ENCODE measurements around the gene TRIP6.
A peak's percentile ranks its signal among the peaks of the same experiment; 100 is the strongest.
"Not testable (repeated sequence)": the region's sequence is repeated elsewhere in the genome, so short reads cannot be mapped to it uniquely, and the experiment has no call there.

The TRIP6 gene

DNA sequence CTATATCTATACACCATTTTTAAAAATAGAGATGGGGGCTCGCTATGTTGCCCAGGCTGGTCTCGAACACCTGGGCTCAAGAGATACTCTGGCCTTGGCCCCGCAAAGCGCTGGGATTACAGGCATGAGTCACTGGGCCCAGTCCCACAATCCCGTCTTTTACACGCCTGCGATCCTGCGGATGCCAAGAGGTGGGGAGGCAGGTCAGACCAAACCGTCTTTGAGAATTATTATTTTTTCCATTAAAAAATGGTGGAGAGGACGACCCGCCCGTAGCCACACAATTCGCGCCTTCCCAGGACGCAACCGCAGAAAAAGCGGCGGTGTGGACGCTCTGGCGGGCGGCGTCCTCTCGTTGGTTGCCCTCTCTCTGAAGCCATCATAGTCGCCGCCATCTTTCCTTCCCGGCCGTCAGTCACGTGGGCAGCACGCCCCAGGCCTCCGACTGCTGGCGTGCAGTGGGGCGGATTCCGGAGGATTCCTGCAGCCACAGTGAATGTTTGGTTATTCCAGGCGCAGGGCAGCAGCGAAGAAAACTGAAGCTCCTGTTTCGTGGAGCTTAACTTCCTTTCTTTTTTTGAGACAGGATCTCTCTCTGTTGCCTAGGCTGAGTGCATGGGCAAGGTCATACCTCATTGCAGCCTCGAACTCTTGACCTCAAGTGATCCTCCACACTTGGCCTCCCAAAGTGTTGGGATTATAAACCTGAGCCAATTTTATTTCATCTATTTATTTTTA, 29.9 kb upstream of the TRIP6 start:
- peak; percentile 64 to 93 for DNase-seq

DNA sequence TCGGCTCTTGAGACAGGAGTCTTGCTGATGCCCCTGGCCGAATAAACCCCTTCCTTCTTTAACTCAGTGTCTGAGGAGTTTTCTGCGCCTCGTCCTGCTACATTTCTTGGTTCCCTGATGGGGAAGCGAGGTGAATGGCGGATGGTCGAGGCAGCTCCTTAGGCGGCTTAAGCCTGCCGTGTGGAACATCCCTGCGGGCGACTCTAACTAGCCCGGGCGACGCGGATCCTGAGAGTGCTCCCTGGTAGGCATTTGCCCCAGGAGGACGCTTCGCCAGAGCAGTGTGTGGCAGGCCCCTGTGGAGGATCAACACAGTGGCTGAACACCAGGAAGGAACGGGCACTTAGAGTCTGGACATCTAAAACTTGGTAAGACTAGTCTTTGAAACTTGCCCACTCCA, 27.8 kb upstream of the TRIP6 start:
- no peak for DNase-seq

DNA sequence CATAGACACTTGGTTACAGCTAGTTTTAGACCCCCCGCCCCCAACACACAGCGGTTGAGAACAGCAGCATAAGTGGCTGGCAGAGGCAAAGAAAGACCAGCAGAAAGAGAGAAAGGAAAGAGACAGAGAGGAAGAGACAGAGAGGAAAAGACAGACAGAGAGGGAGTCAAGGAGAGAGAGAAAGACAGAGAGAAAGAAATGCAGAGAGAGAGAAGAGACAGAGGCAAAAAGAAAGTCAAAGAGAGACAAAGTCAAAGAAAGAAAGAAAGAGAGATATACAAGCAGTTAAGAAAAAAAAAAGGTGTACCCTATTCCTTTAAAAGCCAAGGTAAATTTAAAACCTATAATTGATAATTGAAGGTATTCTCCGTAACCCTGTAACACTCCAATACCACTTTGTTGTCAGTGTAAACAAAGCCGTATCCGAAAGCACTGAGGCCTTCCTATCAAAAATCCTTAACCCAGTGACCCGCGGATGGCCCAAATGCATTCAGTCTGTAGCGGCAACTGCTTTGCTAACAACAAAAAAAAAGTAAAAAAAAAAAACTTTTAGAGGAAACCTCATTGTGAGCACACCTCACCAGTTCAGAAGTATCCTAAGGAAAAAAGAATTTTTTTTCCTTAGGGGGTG, 26.6 kb upstream of the TRIP6 start:
- DNase-seq = no peak

DNA sequence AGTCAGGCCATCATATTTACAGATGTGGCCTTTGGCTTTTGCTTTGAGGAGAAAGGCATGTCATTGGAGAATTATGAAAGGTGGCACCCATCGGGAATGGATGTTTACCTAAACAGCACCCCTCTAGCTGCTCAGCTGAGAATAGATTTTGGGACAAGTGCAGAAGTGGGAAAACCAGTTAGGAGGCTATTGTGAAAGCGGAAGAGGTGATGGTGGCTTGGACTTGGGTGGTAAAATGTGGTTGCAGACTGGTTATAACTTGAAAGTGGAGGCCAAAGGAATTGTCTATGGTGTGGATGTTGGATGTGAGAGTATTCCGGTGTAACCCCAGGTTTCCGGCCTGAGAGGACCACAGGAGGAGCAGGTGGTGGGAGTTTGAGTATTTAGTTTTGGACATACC, 19.8 kb upstream of the TRIP6 start:
- DNase-seq = no peak

DNA sequence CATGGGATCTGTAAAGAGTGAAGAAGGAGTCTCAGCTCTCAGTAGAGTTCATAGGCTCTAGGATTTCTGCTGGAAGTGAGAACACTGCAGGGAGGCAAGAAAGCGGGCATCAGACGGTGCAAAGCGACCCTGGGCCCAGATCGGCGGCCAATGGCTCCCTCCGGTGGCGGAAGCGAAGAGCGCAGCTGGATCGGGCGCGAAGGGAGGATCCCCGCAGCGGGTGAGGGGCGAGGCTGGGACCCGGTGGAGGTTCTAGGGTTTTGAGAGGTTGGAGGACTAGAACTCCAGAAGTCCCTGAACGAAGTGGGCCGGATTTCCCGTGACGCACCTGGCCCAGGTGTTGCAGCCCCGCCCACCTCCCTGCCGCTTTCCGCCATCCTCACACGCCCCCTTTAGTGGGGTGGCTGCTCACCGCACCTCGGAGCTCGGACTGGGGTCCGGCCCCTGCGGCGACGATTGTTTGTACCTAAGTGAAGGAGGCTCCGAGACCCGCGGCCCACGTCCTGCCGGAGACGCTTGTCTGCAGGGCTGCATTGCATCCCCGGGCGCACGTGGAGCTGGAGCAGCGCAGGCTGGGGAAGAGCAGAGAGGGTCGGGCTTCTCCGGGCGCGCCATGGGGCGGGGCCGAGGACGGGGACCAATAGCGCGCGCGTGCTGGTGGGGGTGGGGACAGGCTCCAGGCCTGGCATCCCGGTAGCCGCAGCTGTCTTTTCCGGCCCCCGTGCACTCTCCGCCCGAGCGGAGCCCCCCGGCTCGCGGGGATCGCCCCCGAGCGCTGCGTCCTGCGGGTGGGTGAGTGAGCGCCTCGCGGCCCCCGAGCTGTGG, 14.9 kb upstream of the TRIP6 start, which contains the start of gene SLC12A9:
SLC12A9 (plus strand) TSS at position 666 of the 825 bp plus-strand sequence. CDS start 1,485 bp downstream, outside the sequence.
- DNase-seq = peak; percentile 93 to 95

DNA sequence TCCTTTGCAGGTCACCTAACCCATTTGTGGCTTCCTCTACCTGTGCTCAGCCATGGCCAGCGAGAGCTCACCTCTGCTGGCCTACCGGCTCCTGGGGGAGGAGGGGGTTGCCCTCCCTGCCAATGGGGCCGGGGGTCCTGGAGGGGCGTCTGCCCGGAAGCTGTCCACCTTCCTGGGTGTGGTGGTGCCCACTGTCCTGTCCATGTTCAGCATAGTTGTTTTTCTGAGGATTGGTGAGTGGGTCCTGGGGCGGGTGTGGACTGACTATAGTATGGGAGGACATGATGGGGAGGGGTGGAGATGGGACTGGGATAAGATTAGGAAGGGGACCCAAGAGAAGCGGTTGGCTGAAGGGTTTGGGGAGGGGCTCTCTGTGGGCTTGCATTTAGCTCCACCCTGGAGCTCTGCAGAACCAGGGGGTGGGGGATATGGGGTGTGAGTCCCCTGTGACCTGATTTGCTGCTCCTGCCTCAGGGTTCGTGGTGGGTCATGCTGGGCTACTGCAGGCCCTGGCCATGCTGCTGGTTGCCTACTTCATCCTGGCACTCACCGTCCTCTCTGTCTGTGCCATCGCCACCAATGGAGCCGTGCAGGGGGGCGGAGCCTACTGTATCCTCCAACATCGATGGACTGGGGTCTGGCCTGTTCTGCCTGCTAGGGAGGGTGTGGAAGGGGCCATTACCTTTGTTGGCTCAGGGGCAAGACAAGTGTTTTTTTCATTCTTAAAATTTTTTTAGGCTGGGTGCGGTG, 12.9 kb upstream of the TRIP6 start:
- no peak for DNase-seq

DNA sequence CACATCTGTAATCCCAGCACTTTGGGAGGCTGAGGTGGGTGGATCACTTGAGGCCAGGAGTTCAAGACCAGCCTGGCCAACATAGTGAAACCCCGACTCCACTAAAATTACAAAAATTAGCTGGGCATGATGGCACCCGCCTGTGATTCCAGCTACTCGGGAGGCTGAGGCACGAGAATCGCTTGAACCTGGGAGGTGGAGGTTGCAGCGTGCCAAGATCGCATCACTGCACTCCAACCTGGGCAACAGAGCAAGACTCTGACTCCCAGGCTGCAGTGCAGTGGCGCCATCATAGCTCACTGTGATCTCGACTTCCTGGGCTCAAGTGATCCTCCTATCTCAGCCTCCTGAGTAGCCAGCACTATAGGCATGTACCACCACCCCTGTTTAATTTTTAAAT, 12.3 kb upstream of the TRIP6 start:
- not testable (repeated sequence) for DNase-seq

DNA sequence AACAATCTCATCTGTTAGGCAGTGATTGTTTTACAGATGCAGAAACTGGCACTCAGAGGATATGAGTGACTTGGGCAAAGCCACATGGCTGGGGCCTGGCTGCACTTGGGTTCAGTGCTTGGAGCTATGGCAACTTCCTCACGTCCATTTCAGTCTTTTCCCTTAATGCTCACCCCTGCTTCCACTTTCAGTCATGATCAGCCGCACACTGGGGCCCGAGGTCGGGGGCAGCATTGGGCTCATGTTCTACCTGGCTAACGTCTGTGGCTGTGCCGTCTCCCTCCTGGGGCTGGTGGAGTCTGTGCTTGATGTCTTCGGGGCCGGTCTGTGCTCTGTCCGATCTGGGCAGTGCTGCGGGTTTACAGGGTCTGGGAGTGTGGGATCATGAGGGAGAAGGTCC, 11.7 kb upstream of the TRIP6 start:
- no peak for DNase-seq

DNA sequence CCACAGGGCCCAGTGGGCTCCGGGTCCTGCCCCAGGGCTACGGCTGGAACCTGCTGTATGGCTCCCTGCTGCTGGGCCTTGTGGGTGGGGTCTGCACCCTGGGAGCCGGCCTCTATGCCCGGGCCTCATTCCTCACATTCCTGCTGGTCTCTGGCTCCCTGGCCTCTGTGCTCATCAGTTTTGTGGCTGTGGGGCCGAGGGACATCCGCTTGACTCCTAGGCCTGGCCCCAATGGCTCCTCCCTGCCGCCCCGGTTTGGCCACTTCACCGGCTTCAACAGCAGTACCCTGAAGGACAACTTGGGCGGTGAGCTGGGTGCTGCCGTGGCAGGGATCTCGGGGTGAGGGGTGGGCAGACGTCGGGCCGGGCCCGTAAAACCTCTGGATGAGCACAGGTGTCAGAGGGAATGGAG, 10.3 kb upstream of the TRIP6 start:
- DNase-seq = no peak

DNA sequence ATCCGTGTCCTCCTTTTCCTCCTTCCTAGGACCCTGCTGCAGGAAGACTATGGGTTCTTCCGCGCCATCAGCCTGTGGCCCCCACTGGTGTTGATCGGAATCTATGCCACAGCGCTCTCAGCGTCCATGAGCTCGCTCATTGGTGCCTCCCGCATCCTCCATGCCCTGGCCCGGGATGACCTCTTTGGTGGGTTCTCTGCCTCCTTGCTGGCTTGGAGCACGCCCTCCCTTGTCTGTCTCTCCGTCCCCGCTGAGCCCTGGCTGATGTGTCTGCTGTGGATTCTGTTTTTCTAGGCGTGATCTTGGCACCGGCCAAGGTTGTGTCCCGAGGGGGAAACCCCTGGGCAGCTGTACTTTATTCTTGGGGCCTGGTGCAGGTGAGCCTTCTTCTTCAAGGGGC, 7.3 kb upstream of the TRIP6 start:
- DNase-seq = no peak

DNA sequence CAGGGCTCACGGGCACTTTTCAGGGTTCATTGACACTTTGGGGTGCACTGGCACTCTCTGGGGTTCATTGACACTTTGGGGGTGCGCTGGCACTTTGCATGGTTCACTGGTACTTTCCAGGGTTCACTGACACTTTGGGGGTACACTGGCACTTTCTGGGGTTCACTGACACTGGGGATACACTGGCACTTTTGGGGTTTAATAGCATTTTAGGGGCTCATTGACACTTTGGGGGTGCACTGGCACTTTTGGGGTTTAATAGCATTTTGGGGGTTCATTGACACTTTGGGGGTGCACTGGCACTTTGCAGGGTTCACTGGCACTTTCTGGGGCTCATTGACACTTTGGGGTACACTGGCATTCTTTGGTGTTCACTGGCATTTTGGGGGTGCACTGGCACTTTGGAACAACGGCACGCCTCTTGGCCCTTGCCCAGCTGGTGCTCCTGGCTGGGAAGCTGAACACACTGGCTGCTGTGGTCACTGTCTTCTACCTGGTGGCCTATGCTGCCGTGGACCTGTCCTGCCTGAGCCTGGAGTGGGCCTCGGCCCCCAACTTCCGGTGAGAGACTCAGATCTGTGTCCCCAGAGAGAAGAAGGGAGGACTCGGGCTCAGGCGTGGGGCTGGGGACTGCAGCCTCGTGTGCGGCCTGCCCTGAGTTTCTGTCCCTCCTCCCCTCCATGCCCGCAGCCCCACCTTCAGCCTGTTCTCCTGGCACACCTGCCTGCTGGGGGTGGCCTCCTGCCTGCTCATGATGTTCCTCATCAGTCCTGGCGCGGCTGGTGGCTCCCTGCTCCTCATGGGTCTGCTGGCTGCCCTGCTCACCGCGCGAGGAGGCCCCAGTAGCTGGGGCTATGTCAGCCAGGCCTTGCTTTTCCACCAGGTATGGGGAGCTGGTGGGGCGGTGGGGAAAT, 6.2 kb upstream of the TRIP6 start:
- no peak for DNase-seq

DNA sequence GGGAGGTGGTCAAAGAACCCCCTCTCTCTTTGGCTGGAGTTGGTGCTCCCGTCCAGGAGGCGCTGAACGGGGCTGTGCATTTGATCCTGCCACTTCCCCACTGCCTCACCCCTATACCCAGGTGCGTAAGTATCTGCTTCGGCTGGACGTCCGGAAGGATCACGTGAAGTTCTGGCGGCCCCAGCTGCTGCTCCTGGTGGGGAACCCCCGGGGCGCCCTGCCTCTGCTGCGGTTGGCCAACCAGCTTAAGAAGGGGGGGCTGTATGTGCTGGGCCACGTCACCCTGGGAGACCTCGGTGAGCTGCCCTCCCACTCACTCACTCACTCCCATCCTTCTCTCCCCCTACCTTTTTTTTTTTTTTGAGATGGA, 5.6 kb upstream of the TRIP6 start:
- no peak for DNase-seq

DNA sequence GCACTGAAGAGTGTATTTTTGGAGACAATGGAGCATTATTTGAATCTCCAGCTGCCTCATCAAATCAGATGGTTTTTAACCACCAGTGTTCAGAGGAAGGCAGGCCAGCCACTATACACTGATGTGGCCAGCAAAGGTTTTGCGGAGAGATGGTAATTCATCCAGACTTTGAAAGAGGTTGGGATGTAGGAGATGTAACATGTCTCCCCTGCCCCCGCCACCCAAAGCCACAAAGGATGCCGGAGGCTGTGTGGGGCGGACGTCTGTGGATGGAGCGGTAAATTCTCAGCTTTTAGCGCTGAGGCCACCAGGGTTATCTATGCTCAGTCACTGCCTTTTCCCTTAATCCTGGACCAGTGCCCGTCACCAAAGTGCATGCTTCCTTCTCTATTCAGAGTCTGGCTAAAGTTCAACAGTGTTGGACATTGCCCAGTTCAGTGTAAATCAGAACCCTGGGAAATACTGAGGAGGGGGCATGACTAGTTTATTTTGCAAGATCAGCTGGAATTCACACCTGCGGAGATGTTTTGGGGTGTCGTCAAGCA, 3.7 kb upstream of the TRIP6 start:
- DNase-seq = no peak

DNA sequence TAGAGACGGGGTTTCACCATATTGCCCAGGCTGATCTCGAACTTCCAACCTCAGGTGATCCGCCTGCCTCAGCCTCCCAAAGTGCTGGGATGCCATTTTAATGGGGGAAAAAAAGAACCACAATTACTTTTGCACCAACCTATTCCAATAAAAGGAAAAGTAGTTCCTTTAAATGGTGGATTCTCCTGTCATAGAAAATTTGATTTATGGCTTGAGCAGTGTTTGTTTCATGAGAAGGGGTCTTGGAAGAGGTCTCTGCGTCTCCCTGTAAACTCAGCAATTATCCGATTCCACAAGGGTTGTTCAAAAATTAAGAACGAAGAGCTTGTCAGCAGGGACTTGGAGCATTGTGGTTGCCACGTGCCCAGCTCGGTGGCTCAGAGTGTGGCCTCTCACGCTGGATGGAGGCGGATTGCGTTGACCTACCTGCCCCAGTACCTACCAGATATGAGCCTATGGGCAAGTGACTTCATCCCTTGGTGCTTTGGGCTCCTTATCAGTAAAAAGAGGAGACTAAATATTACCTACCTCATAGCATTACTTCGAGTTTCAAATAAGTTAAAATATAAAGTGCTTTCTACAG, 2.8 kb upstream of the TRIP6 start:
- no peak for DNase-seq

DNA sequence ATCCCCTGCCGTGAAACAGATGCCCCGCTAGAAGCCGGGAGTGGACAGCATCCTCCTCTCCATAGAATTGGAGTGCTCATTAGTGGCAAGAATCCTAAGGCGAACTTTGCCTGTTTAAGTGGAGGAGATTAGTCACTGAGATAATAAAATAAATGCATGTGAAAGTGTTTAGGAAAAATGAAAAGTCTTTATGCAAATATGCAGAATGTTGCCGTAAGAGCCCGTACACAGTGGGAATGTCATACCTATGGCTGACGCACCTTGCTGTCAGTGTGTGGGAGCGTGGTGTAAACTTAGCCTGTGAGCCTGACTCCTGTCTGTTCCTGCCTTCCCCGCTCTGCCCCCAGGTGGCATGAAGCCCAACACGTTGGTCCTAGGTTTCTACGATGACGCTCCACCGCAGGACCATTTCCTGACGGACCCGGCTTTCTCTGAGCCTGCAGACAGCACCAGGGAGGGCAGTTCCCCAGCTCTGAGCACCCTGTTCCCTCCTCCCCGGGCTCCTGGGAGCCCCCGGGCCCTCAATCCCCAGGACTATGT, 1.7 kb upstream of the TRIP6 start:
- DNase-seq = no peak

DNA sequence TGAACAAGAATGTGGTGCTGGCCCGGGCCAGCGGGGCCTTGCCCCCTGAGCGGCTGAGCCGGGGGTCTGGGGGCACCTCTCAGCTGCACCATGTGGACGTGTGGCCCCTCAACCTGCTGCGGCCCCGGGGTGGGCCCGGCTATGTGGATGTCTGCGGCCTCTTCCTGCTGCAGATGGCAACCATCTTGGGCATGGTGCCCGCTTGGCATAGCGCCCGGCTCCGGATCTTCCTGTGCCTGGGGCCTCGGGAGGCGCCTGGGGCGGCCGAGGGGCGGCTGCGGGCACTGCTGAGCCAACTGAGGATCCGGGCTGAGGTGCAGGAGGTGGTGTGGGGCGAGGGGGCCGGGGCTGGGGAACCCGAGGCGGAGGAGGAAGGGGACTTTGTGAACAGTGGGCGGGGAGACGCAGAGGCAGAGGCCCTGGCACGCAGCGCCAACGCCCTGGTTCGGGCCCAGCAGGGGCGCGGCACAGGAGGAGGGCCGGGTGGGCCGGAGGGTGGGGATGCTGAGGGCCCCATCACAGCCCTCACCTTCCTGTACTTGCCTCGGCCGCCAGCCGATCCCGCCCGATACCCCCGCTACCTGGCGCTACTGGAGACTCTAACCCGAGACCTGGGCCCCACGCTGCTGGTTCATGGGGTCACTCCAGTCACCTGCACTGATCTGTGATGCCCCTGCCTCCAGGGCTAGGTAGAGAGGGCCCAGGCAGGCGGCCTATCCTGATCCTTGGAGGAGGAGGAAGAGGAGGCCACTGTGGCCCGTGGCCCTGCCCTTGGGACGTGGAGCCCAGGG, 1.1 kb upstream of the TRIP6 start:
- DNase-seq = no peak

DNA sequence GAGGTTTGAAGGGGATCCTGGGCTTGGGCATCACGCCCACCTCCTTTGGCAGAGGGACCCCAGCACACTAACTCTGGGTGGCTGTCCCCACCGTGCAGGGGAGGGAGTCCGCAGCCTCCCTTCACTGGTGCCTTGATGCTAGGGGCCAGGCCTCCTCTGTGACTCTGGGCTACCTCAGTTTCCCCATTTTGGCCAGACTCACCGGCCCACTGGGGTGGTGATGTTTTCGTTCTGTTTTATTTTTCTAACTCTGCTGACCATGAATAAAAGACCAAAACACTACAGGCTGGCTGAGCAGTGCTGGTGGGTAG, 503 bp upstream of the TRIP6 start:
- DNase-seq = no peak

DNA sequence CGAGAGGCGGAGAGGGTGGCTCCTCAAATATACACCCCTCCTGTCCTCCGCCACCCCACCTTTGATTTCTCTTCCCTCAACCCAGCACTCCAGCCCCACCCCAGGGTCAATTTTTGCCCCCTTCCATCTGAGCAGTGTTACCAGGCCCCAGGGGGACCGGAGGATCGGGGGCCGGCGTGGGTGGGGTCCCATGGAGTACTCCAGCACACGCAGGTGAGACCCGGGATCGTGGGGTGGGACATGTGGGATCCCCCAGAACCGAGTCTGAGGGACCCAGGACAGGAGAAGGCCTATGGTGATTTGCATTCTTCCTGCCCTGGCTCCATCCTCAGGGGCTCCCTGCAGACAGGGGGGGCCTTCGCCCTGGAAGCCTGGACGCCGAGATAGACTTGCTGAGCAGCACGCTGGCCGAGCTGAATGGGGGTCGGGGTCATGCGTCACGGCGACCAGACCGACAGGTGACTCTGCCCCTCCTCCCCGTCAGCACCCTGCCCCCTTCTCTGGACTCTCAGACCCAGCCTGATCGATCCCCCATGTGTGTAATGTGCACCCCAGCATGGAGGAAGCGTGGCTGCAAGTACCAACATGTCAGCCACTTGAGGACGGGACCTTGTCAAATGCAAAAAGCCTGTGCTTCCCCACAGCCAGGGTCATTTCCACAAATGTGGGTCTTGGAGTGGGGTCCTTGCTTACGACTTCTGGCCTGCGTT, 744 bp downstream of the TRIP6 start:
- no peak for DNase-seq

DNA sequence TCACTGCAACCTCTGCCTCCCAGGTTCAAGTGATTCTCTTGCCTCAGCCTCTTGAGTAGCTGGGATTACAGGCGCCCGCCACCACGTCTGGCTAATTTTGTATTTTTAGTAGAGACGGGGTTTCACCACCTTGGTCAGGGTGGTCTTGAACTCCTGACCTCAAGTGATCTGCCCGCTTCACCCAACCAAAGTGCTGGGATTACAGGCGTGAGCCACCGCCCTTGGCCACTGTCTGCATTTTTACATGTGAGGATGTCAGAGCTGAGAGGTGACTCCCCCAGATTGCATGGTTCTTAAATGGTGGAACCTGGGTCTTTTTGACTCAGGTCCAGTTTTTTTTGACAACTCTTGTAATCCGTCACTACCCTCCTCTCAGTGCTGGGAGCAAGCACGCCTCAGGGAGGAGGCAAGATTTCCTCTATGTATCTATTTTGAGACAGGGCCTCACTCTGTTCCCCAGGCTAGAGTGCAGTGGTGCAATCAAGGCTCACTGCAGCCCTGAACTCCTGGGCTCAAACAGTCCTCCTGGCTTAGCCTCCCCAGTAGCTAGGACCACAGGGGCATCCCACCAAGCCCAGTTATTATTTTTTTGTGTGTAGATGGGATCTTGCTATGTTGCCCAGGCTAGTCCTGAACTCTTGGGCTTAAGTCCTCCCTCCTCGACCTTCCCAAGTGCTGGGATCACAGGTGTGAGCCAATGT, 6.6 kb downstream of the TRIP6 start:
- DNase-seq = no peak

Measured in NCI-H187 (cell line).